HG03520 (cell line): ENCODE results near the gene CDH9.

Source experiments
- ATAC-seq: cut with Tn5 transposase; IDR thresholded peaks from one replicate; pipeline ENCODE4 v1.9.1; 2021; ENCODE audit warnings: mild to moderate bottlenecking, moderate library complexity; ENCODE audit not compliant: unreplicated experiment

The CDH9 gene, protein sequence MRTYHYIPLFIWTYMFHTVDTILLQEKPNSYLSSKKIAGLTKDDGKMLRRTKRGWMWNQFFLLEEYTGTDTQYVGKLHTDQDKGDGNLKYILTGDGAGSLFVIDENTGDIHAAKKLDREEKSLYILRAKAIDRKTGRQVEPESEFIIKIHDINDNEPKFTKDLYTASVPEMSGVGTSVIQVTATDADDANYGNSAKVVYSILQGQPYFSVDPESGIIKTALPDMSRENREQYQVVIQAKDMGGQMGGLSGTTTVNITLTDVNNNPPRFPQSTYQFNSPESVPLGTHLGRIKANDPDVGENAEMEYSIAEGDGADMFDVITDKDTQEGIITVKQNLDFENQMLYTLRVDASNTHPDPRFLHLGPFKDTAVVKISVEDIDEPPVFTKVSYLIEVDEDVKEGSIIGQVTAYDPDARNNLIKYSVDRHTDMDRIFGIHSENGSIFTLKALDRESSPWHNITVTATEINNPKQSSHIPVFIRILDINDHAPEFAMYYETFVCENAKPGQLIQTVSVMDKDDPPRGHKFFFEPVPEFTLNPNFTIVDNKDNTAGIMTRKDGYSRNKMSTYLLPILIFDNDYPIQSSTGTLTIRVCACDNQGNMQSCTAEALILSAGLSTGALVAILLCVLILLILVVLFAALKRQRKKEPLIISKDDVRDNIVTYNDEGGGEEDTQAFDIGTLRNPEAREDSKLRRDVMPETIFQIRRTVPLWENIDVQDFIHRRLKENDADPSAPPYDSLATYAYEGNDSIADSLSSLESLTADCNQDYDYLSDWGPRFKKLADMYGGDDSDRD

DNA sequence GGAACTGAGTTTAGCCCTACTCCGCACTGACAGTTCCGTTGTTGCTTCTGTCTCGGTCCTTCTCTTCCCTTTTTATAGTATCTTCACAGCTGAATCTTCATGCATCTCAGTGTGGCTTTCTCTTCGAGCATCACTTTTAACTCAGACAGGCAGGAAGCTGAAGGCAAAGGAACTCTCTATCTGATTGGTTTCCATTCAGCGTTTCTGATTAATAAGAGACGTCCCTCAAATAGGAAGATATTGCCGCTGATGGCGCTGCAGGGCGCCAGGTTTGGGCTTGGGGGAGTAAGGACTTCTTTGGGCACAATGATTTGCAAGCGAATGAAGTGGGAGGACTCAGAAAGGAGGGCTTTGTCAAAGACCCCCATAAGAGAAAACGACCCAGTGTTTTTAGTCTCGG is at the start of gene CDH9:
TSS of gene CDH9 (minus strand) at position 111 of the 400 bp plus-strand sequence. CDS start 50,253 bp downstream, outside the sequence.
- no peak for ATAC-seq

DNA sequence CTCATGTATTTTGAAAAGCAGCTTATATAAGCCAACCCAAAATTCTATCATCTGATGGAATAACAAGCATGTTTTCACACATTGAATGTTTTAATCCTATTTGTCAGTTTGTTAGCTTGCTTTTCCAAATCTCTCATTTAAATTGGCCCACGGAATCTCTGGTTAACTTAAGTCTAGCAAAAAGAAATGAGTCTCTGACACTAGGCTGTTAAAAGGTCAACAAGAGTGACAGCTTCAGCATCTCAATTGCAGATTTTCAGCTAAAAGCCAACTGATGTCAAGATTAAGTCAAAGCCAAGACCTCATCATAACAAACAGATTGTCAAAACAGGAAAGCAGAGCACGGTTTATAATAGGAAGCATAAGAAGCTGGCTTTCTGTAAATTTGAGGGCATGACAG is 49.4 kb upstream of the CDH9 start:
- ATAC-seq: no peak

DNA sequence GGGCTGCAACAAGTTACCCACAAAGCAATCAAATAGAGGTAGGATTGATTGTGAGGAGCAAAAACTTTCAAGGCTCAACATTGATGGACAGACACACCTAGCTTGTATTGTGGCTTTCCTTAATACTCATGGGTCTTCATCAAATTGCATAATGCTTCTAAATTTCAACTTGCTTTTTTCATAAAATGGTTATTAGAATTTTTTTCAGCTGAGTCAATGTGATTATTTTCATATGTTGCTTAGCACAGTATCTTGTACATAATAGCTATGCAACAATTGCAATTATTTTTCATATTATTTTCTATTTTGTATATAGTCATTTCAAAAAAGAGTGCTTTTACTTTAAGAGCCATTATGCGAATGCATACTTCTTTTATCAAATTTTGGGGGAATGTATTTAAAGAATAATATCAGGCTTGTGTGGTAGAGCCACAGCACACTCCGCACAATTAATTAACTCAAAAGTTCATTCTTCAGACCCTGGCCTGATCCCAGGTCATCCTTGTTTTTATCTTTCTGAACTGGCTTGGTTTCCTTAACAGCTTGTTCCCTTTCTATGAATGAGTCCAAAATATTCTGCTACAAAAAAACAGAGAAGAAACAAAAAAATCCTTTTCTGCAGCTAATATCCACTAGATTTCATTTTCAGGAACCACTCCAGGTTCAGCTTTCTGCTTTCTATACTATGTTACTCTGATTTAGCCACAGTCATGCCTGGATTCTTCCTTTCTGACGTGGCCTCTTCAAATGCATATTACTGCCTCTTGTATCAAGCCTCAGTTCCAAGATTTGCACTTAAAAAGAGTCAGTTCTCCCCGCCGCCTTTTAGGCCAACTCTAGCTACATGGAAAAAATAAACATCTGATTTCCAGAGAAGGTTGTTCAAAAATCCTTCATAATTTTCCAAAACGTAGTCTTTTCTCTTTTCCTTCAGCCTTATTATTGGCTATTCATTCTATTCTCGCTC is 45.3 kb upstream of the CDH9 start:
- ATAC-seq: no peak

DNA sequence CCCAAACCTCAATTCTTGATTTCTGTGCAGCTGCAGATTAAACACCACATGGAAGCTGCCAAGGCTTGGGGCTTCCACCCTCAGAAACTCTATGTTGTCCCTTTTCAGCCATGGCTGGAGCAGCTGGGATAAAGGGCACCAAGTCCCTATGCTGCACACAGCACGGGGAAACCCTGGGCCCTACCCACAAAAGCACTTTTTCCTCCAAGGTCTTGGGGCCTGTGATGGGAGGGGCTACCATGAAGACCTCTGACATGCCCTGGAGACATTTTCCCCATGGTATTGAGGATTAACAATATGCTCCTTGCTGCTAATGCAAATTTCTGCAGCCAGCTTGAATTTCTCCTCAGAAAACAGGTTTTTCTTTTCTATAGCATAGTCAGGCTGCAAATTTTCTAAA is 41.8 kb upstream of the CDH9 start:
- ATAC-seq: no peak

DNA sequence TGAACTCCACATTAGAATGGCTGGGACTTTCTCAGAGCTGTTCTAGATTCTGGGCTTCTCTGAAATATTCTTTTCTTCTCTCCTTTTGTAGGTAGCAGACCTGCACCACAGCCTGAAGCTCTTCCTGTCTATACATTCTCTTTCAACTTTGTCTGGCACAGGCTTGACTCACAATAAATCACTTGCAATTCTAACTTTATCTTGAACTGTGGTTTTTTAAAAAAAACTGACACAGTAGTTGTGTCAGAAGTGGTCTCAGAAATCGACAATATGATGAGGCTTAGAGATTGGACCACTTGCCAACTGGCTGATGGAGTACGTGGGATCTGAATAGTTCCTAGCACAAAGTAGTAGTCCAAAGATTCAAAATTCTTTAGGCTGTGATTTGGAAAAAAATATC is 24.1 kb upstream of the CDH9 start:
- no peak for ATAC-seq

DNA sequence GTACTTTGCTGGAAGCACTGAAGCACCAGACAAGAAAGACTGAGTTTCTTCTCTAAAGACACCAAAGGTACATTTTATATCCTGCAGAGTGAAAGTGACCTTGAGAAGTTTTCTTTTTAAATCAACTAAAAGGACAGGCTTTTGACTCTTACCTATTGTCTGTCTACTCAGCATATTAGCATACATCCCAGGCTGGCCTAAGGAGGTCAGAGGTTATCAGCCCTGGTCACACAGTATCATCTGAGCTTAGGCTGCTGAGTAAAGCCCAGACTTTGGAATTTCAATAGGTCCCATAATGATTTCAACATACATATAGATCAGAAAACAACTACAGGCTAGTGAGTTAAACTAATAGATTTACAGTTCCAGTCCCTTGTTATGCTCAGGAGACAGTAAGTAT is 10.1 kb upstream of the CDH9 start:
- ATAC-seq: no peak

DNA sequence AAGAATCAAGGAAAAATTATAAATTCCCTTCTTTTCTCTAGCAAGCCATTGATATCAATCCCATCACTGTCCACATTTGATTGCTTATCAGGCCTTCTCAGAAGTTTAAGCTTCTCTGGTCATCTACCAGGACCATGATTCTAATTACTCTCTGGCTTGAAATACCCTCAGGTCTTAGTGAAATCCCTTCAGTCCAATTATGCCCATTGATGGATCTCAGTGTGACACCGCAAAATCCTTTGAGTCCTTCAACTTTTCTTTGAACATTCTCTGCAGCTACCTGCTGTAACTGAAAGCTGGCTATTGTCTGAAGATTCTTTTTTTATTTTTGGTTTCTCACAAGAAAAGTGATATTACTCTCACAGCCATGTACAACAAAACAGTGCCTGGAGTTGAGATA is 3.0 kb upstream of the CDH9 start:
- no peak for ATAC-seq

DNA sequence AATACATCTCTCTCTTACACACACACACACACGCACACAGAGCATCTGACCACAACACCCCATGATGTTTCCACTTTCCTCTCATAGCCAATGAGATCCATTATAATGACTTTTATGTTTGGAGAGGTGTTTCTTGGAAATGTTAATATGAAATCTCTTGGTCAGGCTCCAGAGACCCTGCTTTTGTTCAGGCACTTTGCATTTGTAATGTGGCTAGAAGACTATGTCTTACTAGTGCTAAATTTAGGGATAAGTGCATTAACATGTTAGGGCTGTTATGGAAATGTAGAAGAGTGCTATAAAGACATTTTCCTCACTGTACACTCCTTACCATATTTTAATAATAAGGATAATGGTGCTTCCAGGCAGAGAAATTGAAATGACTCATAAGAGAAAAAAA is 3.8 kb downstream of the CDH9 start:
- no peak for ATAC-seq

DNA sequence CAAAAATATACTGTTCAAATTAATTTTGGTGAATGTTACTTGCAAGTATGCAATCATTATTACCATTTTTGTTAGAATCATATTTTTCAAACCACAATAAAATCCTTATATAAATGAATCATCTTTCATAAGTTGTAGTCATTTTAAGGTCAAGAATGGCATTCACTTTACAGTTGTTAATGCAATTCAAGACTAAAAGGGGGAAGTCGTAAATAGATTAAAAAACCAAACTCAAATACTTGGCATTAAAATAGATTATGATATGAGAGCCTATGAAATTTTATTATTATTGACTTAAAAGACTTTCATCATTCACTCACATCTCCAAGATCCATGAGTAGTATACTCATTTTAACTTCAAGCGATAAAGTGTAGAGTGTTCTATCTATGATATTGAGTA is 11.6 kb downstream of the CDH9 start:
- no peak for ATAC-seq

DNA sequence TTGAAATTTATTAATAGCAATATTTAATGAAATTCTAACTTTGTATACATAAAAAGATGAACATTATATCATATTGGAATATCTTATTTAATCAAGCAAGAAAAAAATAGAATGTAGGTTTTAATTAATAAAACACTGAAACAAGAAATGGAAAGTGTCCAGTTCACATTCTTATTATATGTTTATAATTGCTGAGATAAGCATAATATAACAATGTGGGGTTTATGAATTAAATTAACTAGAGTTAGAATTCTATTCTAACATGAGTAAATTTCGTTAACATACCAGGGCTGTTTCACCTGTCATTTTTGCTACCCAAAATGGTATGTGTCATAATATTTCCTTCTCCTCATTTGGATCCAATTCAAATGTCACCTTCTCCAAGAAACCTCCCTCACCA is 12.3 kb downstream of the CDH9 start:
- no peak for ATAC-seq

DNA sequence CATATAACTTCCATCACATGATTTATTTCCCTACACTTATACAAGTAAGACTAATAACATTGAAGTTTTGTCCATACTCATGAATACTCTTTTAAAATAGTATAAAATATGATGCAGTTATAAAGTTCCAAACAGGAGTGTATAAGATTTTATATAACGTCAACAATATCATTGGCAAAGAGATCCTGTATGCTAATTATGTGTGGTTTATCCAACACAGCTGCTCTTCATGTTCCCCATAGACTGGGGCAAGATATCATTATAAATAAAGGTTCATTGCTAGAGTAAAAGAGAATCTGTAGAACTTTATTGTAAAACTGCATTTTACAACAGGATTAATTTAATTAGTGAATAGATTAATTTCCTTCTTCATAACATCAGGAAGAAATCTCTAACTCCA is 16.9 kb downstream of the CDH9 start:
- no peak for ATAC-seq

DNA sequence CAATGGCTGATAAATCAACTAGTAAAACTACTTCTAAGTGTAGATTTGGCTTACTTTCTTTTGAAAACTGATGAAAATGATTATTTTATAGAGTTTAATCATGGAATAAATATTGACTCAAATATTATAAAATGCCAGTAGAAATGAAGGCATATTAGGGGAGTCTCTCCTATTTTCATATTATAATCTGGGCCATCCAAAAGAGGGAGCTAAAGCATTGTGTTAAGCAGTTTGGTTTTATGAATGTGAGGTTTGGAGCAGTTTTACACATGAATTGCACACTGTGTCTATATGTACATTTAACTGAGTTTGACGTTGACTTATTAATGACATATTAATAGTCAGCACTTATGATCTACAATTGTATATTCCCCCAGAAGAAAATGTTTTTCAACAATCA is 17.4 kb downstream of the CDH9 start:
- no peak for ATAC-seq

DNA sequence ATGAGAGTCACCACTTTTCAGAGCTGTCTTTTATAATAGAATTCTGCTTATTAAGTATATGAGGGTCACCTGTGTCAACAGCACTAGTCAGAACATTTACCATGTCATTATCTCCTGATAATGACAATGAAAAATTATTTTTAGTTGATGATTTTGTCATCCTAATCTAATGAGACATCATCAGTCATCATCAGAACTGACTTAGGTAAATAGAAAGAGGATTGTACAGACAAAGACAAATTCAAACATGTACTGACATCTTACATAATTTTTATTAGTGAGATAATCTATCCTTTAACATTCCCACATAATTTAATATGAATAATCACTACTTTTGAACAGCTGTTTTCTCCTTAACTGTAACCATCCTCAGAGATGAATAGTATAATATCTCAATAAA is 22.6 kb downstream of the CDH9 start:
- ATAC-seq: no peak

DNA sequence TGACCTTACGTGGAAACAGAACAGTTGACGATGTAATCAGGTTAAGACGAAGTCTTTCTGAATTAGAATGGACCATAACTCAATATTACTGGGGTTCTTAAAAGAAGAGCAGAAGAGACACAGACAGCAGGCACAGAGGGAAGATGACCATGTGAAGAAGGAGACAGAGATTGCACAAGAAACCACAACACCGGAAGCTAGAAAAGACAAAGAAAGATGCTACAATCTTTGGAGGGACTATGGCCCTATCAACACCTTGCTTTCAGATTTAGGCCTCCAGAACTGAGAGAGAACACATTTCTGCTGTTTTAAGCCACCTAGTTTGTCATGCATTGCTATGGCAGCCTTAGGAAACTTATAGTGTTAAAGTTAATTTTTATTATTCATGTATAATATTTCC is 27.1 kb downstream of the CDH9 start:
- no peak for ATAC-seq

DNA sequence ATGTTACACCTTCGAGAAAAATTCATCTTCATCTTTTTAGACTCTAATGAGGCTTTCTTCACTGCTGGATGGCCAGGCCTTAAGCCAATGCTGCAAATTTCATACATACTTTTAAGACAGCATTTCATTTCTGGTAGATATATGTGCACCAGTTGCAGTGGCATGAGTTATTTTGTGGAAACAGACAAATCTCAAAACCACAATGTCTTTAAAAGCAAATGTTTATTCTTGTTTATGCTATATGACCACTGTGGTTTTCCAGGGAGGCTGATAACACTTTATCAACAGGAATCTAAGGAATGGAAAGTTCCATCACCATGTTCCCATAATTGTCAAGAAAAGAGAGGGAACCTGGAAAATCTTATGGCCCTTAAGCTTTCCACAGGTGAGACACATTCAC is 27.7 kb downstream of the CDH9 start:
- no peak for ATAC-seq

DNA sequence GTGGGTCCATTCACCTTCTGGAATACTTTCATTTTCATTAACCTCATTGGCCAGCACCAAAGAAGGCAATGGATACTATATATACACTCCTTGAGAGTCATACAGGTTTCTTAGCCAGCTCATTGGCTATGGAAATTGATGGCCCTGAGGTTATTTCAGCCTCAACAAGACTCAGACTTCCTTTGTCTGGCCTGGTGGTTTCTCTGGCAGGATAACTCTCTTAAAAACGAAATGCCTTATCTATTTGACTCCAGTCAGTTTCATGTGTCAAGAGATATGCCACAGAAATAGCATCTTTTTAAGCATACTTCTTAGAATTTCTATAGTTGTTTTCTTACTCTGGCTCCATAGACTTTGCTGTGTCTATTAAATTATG is 28.9 kb downstream of the CDH9 start:
- ATAC-seq: no peak

DNA sequence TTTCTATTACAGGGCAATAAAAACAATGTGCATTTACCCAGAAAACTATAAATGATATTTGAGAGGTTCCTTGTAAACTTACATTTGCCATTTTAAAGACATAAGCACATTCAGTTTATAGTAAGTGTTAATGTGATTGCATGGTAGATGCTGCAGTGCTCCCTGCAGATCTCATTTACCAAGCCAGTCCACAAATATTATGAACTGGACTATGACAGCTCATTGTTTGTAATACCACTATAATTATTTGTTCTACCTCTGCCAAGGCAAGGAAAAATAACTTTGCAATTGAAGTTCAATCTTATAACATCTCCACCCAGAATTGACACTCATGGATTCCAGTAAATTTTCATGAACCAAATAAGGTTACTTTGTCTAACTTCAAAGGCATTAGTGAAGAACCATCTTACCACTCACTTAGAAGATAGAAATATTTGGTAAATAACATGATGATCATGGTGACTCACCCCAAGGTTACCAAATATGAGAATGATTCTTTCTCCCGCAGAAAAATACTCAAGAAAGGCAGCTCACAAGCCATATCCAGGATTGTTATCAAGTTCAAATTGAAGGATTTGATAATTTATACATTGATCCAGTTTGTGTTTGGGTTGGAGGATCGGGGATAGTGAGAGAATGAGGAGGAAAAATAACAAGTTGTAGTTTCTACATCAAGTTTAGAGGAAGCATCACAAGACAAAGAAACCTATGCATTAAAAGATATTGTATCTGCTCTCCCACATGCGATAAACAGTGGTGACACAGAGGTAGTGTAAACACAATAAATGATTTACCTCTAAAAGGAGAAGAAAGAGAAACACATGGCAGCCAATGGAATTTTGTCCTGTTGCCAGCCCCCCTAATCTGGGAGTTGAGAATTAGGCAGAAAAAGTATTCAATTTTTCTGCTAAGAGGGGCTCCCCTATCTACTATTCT is 29.5 kb downstream of the CDH9 start:
- no peak for ATAC-seq

DNA sequence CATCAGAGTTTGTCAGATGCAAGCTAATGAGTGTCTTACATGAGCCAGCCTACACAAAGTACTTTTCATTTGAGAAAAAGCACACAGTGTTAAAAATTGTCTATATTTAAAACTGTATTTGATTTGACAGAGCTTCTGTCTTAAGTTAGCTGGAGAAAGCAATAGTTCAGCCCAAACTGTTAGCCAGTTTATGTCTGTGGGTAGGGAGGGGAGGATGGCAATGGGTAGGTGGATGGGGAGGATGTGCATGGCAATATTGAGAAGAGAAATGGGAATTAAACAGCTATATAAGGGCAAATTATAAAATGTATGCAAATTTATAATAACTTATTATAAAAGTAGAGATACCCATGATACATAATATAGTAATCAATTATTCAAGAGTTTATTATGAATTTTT is 31.3 kb downstream of the CDH9 start:
- ATAC-seq: no peak

DNA sequence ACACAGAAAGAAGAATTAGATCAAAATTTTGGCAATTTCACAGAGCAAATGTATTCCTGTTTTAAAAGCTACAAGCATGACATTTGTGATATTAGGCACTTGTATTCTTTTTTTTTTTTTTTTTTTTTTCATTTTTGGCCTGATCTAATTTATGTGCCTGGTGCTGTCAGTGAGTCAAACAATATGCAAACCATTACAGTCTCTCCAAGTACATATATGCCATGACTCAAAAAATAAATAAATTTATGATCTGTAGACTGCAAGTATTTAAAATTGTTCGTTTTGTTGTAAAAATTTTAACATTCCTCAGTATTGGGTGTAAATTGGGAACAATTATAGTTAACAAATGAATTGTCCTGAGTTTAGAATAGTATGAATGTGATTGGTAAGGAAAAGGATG is 51.4 kb downstream of the CDH9 start:
- ATAC-seq: no peak

DNA sequence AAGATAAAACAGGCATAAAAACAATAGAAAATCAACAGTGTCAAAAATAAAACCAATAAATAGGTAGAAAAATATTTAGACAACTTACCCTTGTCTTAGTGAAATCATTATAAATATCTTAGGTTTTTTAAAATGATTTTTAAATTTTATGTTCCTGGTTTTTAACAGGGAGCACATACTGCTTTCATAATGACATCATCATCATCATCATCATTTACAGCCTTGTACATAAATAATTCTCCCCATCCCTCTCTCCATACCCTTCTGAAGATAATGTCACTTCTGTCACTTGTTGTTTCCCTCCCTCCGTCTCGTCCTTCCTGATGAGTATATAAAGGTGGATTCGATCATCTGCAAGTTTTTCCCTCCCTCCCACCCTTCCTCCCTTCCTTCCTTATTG is 56.6 kb downstream of the CDH9 start:
- ATAC-seq: no peak
